Embryonic facial prominence (tissue), 1 donor: ENCODE data around the gene C1QTNF5.
A peak's percentile ranks its signal among the peaks of the same experiment; 100 is the strongest.
"Not testable (repeated sequence)": the region's sequence is repeated elsewhere in the genome, so short reads cannot be mapped to it uniquely, and the experiment has no call there.

Source experiments
- DNase-seq: peaks from one replicate; pipeline ENCODE4 v3.0.0-alpha.2; 2016; ENCODE audit errors: extremely low spot score

Gene C1QTNF5

GRCh38 chr11:119340335-119341221, at the start of gene C1QTNF5:
Gene C1QTNF5 (minus strand): TSS chr11:119340883. CDS start chr11:119340397, 486 bp downstream.
- DNase-seq, result peak; percentile 70

GRCh38 chr11:119389611-119390254, 49.0 kb upstream of the C1QTNF5 start:
- no peak for DNase-seq

GRCh38 chr11:119388103-119388502, 47.4 kb upstream of the C1QTNF5 start:
- DNase-seq, result no peak

GRCh38 chr11:119384332-119384731, 43.6 kb upstream of the C1QTNF5 start:
- DNase-seq, result no peak

GRCh38 chr11:119382513-119382912, 41.8 kb upstream of the C1QTNF5 start:
- DNase-seq, result not testable (repeated sequence)

GRCh38 chr11:119382101-119382500, 41.4 kb upstream of the C1QTNF5 start:
- no peak for DNase-seq

GRCh38 chr11:119381181-119381988, 40.7 kb upstream of the C1QTNF5 start, which contains the start of gene USP2:
Gene USP2 (minus strand): TSS chr11:119381690. CDS start chr11:119373480, 8,210 bp downstream.
- DNase-seq, result peak; percentile 95

GRCh38 chr11:119380827-119381180, 40.1 kb upstream of the C1QTNF5 start:
- no peak for DNase-seq

- DNase-seq, result no peak
Observed at GRCh38 chr11:119380160-119380826, 39.6 kb upstream of the C1QTNF5 start.

- DNase-seq, result no peak
Observed at GRCh38 chr11:119378851-119379465, 38.3 kb upstream of the C1QTNF5 start.

- DNase-seq, result no peak
Observed at GRCh38 chr11:119377961-119378667, 37.4 kb upstream of the C1QTNF5 start.

- no peak for DNase-seq
Observed at GRCh38 chr11:119377112-119377901, 36.6 kb upstream of the C1QTNF5 start.

- no peak for DNase-seq
Observed at GRCh38 chr11:119376197-119376847, 35.6 kb upstream of the C1QTNF5 start.

- no peak for DNase-seq
Observed at GRCh38 chr11:119375337-119376196, 34.9 kb upstream of the C1QTNF5 start.

GRCh38 chr11:119374632-119375336, 34.1 kb upstream of the C1QTNF5 start:
- DNase-seq, result no peak

GRCh38 chr11:119373921-119374631, 33.4 kb upstream of the C1QTNF5 start:
- DNase-seq, result no peak
